Measurements from ENCODE around the gene TBC1D14.

Gene TBC1D14

GRCh38 chr4:6943012-6943884 is 33.6 kb downstream of the TBC1D14 start:
- peaks cover 0 to 31% (median 13%) of the 10 kb centered on the region in 4 donors for H3K4me1 ChIP-seq
- peak overlapping the region in 1 of 2 donors; percentile 49 for H3K27ac ChIP-seq

GRCh38 chr4:6943885-6944225 is 34.2 kb downstream of the TBC1D14 start:
- intact Hi-C loops (cut with DNase I; ENCODE audit: low total_unique reads): no loop called here
- Histone ChIP-seq H3K27ac (no peak overlapping the region), H3K4me1 (peaks cover 0 to 31% (median 13%) of the 10 kb centered on the region in 4 donors), H3K4me3 (no peak overlapping the region), H3K27me3 (no peaks in the 10 kb centered on the region), H3K9me3 (no peaks in the 10 kb centered on the region), H3K36me3 (no peaks in the 10 kb centered on the region)
- DNase-seq: no peak
- TF ChIP-seq CTCF (IDR thresholded peaks at IDR 0.05): no peak

More at GRCh38 chr4:6943012-6943884, 33.6 kb downstream of the TBC1D14 start:
- intact Hi-C loops (cut with DNase I; ENCODE audit: low total_unique reads): no loop called here
- no peaks in the 10 kb centered on the region for H3K36me3 ChIP-seq
- DNase-seq: no peak
- H3K9me3 ChIP-seq: no peaks in the 10 kb centered on the region
- no peak for TF ChIP-seq CTCF (IDR thresholded peaks at IDR 0.05)
- no peak overlapping the region for H3K4me3 ChIP-seq
- no peaks in the 10 kb centered on the region for H3K27me3 ChIP-seq

GRCh38 chr4:6944301-6945051 is 34.9 kb downstream of the TBC1D14 start:
- H3K4me3 ChIP-seq: no peak overlapping the region
- H3K9me3 ChIP-seq: no peaks in the 10 kb centered on the region
- no peaks in the 10 kb centered on the region for H3K27me3 ChIP-seq
- H3K4me1 ChIP-seq: peaks cover 0 to 31% (median 13%) of the 10 kb centered on the region in 4 donors
- no peak for DNase-seq
- intact Hi-C loops (cut with DNase I; ENCODE audit: low total_unique reads): no loop called here
- no peaks in the 10 kb centered on the region for H3K36me3 ChIP-seq
- no peak overlapping the region for H3K27ac ChIP-seq
- no peak for TF ChIP-seq CTCF (IDR thresholded peaks at IDR 0.05)

GRCh38 chr4:6945052-6945409 is 35.4 kb downstream of the TBC1D14 start:
- no peak for DNase-seq
- H3K4me3 ChIP-seq: no peak overlapping the region
- H3K27me3 ChIP-seq: no peaks in the 10 kb centered on the region
- H3K27ac ChIP-seq: no peak overlapping the region
- intact Hi-C loops (cut with DNase I; ENCODE audit: low total_unique reads): no loop called here
- no peak for TF ChIP-seq CTCF (IDR thresholded peaks at IDR 0.05)
- H3K36me3 ChIP-seq: no peaks in the 10 kb centered on the region
- H3K9me3 ChIP-seq: no peaks in the 10 kb centered on the region
- H3K4me1 ChIP-seq: peaks cover 0 to 31% (median 13%) of the 10 kb centered on the region in 4 donors

- no peak for DNase-seq
- Histone ChIP-seq H3K4me1 (peaks cover 0 to 20% (median 12%) of the 10 kb centered on the region in 4 donors), H3K27ac (no peak overlapping the region), H3K4me3 (no peak overlapping the region), H3K27me3 (no peaks in the 10 kb centered on the region), H3K36me3 (no peaks in the 10 kb centered on the region), H3K9me3 (no peaks in the 10 kb centered on the region)
- intact Hi-C loops (cut with DNase I; ENCODE audit: low total_unique reads): no loop called here
- no peak for TF ChIP-seq CTCF (IDR thresholded peaks at IDR 0.05)
Observed at GRCh38 chr4:6946497-6946896, 36.9 kb downstream of the TBC1D14 start.
